SU-DHL-6 (cell line): ENCODE measurements around the gene SLC44A4.

Source experiments
- H2AFZ ChIP-seq: fragments of 200-600 bp; sonication (generic); 2 replicates; pipeline ENCODE4 v1.6.1; 2014; ENCODE audit warnings: low read depth, mild to moderate bottlenecking, moderate library complexity, mixed read lengths, antibody characterized with exemption, low read length; ENCODE audit not compliant: severe bottlenecking
- H3F3A ChIP-seq: fragments of 200-600 bp; shearing (Covaris generic); 2 replicates; pipeline ENCODE4 v1.6.0; 2016; ENCODE audit warnings: antibody characterized with exemption, mild to moderate bottlenecking; ENCODE audit not compliant: insufficient read depth
- H3K27ac ChIP-seq: fragments of 200-600 bp; sonication (generic); 2 replicates; pipeline ENCODE4 v1.5.1; 2016; ENCODE audit warnings: low read depth, mild to moderate bottlenecking, low read length, moderate library complexity, mixed read lengths
- H3K27me3 ChIP-seq: fragments of 200-600 bp; sonication (generic), shearing (Covaris generic); 2 replicates; pipeline ENCODE4 v1.6.0; 2014; ENCODE audit warnings: mild to moderate bottlenecking, low read length
- H3K36me3 ChIP-seq: fragments of 200-600 bp; sonication (generic); 2 replicates; pipeline ENCODE4 v1.6.1; 2014; ENCODE audit warnings: mild to moderate bottlenecking, low read length, mixed read lengths
- H3K4me2 ChIP-seq: fragments of 300-600, 200-600 bp; shearing (Covaris generic), sonication (generic); 2 replicates; pipeline ENCODE4 v1.6.0; 2014; ENCODE audit warnings: low read length, low read depth, mild to moderate bottlenecking; ENCODE audit not compliant: poor library complexity, severe bottlenecking
- H3K4me3 ChIP-seq: fragments of 200-600 bp; sonication (generic); 2 replicates; pipeline ENCODE4 v1.5.1; 2014; ENCODE audit warnings: antibody characterized with exemption, low read length, mild to moderate bottlenecking, mixed read lengths; ENCODE audit not compliant: insufficient read depth, poor library complexity, severe bottlenecking
- H3K79me2 ChIP-seq: fragments of 200-600 bp; sonication (generic); 2 replicates; pipeline ENCODE4 v1.6.1; 2014; ENCODE audit warnings: mild to moderate bottlenecking, low read length, moderate library complexity; ENCODE audit not compliant: insufficient read depth
- H3K9ac ChIP-seq: fragments of 200-600 bp; sonication (generic); 2 replicates; pipeline ENCODE4 v1.7.0; 2014; ENCODE audit warnings: mild to moderate bottlenecking, low read length
- H3K9me2 ChIP-seq: fragments of 200-600 bp; sonication (generic); replicated peaks from 2 replicates; pipeline ENCODE4 v1.6.1; 2014; ENCODE audit warnings: low read length; ENCODE audit not compliant: insufficient read depth
- H3K9me3 ChIP-seq: fragments of 200-600 bp; sonication (generic); 2 replicates; pipeline ENCODE4 v1.6.1; 2014; ENCODE audit warnings: low read length, mixed read lengths; ENCODE audit not compliant: insufficient read depth
- H4K20me1 ChIP-seq: fragments of 200-600 bp; sonication (generic); 2 replicates; pipeline ENCODE4 v1.6.1; 2014; ENCODE audit warnings: low read depth, mild to moderate bottlenecking, antibody characterized with exemption, low read length, moderate library complexity, mixed read lengths
- CTCF ChIP-seq: fragments of 200-600 bp; sonication (generic); IDR thresholded peaks from one replicate; pipeline ENCODE4 v1.5.1; 2017; ENCODE audit warnings: antibody characterized with exemption, mild to moderate bottlenecking, low read length, moderate library complexity; ENCODE audit not compliant: insufficient read depth, poor library complexity, severe bottlenecking
- EZH2phosphoT487 ChIP-seq: fragments of 200-600 bp; sonication (generic), shearing (Covaris generic); conservative IDR thresholded peaks from 2 replicates; pipeline ENCODE4 v1.6.1; 2018; ENCODE audit warnings: mild to moderate bottlenecking, antibody characterized with exemption, low read length, moderate library complexity, mixed read lengths

The SLC44A4 gene

GRCh38 chr6:31815025-31815838 lies 63.6 kb downstream of the SLC44A4 start, which contains the start of the genes HSPA1A and HSPA1L:
Gene HSPA1A, plus strand, starts transcription at chr6:31815543. Its CDS starts 214 bp downstream, at chr6:31815757.
Gene HSPA1L, minus strand, starts transcription at chr6:31815283. Its CDS starts 3,311 bp downstream, at chr6:31811972.
- Histone ChIP-seq H3K27ac (no peak within 1 kb of the TSS), H3K9ac (no peak within 1 kb of the TSS), H3K27me3 (no peaks in the 10 kb centered on the region), H3K9me3 (no peaks in the 10 kb centered on the region), H2AFZ (no peak within 1 kb of the TSS), H3F3A (no peaks in the 10 kb centered on the region), H4K20me1 (no peaks in the 10 kb centered on the region), H3K9me2 (no peaks in the 10 kb centered on the region), H3K4me2 (no peak within 1 kb of the TSS), H3K36me3 (no peaks in the 10 kb centered on the region), H3K79me2 (no peaks in the 10 kb centered on the region), H3K4me3 (no peak within 1 kb of the TSS)
- TF ChIP-seq CTCF = no peak
- no peak for TF ChIP-seq EZH2phosphoT487

- Histone ChIP-seq H3K4me2 (no peak overlapping the region), H3K27me3 (no peaks in the 10 kb centered on the region), H3K27ac (no peak overlapping the region), H2AFZ (no peak overlapping the region), H3K9me3 (no peaks in the 10 kb centered on the region), H4K20me1 (no peaks in the 10 kb centered on the region), H3K9ac (no peak overlapping the region), H3K9me2 (no peaks in the 10 kb centered on the region), H3K36me3 (no peaks in the 10 kb centered on the region), H3F3A (0 out of 2 replicates have a peak, but pooled peaks cover under 1% of the 10 kb centered on the region), H3K4me3 (no peak overlapping the region), H3K79me2 (no peaks in the 10 kb centered on the region)
- TF ChIP-seq CTCF (no peak), EZH2phosphoT487 (no peak)
Measured at GRCh38 chr6:31814677-31815024, 64.1 kb downstream of the SLC44A4 start.

- H3K9ac ChIP-seq = no peak overlapping the region
- H3K36me3 ChIP-seq = no peaks in the 10 kb centered on the region
- no peaks in the 10 kb centered on the region for H3K9me3 ChIP-seq
- no peak overlapping the region for H2AFZ ChIP-seq
- H3K4me2 ChIP-seq = no peak overlapping the region
- no peaks in the 10 kb centered on the region for H3K9me2 ChIP-seq
- no peaks in the 10 kb centered on the region for H4K20me1 ChIP-seq
- H3F3A ChIP-seq = 0 out of 2 replicates have a peak, but pooled peaks cover 2% of the 10 kb centered on the region
- TF ChIP-seq CTCF (no peak), EZH2phosphoT487 (no peak)
- no peaks in the 10 kb centered on the region for H3K27me3 ChIP-seq
- H3K27ac ChIP-seq = no peak overlapping the region
- no peak overlapping the region for H3K4me3 ChIP-seq
- H3K79me2 ChIP-seq = no peaks in the 10 kb centered on the region
Measured at GRCh38 chr6:31813465-31813849, 65.3 kb downstream of the SLC44A4 start.
